GM18861 (cell line): ENCODE results near the gene LCN9.

ENCODE experiments used
- ATAC-seq: cut with Tn5 transposase; IDR thresholded peaks from one replicate; pipeline ENCODE4 v1.9.1; 2021; ENCODE audit not compliant: unreplicated experiment

The LCN9 gene

GRCh38 chr9:135716045-135716444 is 52.9 kb downstream of the LCN9 start:
- no peak for ATAC-seq
